OCI-M2 (cell line): Measurements from ENCODE around the gene CLINT1.

ENCODE experiments used
- DNase-seq: peaks from one replicate; lab custom pipeline; 2025; ENCODE audit not compliant: unreplicated experiment; lab: John Stamatoyannopoulos, UW

CLINT1 gene

DNA sequence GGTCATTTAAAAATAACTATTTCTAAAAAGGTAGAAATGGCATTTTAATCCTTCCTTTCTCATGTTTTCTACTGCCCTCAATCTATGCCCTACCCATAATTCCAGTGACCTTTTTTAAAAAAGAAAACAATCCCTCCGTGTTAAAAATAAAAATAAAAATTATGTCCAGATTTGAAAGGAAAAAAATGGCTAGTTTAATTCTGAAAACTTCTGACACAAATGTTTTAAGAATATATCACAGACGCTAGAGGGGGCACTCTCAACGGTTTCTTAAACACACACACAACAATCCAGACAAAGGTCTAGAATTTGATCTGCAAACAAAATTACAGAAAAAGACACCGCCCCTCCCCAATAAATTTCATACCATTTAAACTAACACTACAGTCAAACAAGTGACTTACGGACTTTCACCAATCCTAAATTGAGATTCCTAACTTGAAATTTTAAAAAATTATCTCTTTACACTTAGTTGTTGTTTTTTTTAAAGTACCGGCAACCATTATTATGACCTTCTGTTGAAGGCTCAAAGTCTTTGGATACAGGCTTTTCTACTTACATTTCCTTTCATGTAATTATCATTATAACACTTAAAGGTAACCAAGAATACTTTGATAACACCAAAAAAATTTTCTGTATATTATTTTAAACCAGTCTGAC lies 38.2 kb downstream of the CLINT1 start:
- DNase-seq = no peak

DNA sequence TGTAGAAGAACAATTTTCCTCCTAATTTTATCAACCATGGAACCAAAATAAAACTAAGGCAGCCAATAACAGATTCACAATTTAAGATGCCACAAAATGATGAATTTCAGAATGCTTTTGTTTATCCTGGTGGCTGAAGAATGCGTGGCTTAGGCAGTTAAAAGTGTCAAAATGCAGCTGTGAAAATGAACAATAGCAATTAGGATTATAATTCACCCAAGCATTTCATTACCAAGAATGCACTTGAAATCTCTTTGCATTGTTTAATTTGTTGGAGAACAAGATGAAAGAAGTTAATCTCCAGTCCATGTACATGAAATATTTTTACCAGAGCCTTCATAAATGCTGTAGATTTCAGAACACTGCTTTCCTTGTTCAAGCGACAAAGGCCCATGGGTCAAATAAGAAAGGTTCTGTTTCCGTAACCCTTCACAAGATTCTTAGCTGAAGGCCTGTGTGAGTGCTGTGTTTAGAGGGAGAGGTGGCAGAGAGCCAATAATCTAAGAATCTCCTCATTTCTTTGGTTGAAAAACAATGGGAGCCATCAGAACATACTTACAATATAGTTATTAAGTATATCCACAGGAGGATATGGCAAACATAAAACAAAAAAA lies 39.3 kb downstream of the CLINT1 start:
- DNase-seq = no peak

GRCh38 chr5:157818368-157818767 lies 40.6 kb downstream of the CLINT1 start:
- DNase-seq = no peak

DNA sequence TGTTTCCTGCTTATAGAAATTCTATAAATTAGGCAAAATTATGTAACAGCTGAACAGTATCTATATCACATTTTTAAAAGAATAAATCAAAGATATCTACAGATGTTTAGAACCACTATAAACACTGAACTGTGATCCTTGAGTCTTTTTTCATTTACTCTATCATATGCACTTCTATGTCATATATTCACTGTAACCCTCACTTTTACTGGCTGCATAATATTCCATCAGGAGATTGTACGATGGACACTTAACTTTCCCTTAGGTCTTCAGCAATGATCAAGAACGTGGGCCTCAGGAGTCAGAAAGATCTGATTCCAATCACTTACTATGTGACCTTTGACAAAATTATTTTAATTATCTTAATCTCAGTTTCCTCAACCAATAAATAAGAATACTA lies 41.0 kb downstream of the CLINT1 start:
- DNase-seq = no peak

DNA sequence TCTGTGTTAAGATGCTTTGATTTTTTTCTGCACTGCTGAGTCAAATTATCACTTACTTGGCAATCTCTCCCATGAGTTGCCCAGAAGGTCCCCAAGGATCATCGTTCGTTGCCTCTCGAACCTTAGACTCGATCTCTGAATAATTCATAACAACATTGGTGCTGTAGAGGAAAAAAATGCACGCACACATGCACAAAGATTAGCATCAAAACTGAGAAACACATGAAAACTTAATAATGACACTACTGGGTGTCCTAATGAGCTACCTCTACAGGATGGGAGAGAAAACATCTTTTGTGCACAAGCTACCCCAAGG lies 41.6 kb downstream of the CLINT1 start:
- no peak for DNase-seq

DNA sequence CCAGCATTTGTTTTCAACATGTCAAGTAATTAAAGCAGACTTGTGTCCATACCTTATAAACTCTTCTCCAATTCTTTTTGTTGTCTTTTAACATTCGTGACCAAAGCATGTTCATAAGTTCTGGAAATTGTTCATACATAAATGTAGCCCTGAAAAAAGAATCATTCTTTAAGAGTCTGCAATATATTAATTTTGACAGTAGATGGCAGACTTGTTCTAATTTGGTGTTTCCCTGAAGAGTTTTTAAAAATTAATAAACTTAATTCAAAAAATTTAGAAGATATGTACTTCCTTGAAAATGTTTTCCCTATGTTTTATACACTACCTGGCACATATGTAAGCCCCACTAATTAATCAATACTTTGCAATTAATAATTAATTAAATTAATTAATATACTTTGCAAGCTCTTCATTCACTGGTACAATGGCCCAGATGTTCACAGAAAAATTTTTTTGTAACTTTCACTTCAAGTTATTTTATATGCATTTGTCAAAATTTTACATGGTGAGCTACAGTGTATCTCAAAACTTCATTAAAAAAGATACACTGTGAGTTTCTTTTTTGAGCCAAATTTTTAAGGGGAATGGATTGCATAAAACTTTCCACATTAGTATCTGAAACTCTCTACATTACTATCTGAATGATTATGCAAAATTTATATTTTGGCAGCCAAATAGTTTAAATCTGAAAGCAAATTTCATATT lies 42.1 kb downstream of the CLINT1 start:
- no peak for DNase-seq

- no peak for DNase-seq
Measured at GRCh38 chr5:157812086-157812485, 46.9 kb downstream of the CLINT1 start.

GRCh38 chr5:157808043-157808442 lies 50.9 kb downstream of the CLINT1 start:
- DNase-seq = no peak

GRCh38 chr5:157802736-157803135 lies 56.2 kb downstream of the CLINT1 start:
- no peak for DNase-seq

DNA sequence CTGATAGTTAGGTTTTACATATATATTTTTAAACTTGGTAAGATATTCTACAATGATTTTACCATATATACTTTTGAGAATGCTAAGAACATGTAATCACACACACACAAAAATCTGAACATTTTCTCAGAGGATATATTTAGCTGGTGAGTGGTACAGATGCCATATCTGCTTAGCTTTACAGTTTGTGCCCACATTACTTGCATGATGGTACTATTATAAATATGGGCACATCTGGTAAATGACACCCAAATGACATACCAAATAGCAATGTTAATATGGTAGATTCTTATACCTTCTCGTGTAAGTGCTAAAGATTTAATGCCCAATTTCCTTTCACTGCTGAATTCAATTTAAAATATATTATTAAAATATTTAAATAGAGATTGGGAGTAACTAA lies 58.8 kb downstream of the CLINT1 start:
- DNase-seq = no peak

DNA sequence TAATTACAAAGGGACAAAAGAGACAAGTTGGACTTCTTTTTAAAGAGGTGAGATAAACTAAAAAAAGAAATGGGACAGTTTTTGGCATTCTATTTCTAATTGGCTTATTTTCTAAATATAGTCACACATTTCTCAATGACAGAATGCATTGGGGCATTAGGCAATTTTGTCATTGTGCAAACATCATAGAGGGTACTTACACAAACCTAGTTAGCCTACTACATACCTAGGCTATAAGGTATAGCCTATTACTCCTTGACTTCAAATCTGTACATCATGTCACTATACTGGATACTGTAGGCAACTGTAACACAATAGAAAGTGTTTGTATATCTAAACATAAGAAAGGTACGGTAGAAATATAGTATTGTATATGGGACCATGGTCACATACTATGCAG lies 59.4 kb downstream of the CLINT1 start:
- DNase-seq = no peak

GRCh38 chr5:157793301-157793700 lies 65.6 kb downstream of the CLINT1 start:
- no peak for DNase-seq

DNA sequence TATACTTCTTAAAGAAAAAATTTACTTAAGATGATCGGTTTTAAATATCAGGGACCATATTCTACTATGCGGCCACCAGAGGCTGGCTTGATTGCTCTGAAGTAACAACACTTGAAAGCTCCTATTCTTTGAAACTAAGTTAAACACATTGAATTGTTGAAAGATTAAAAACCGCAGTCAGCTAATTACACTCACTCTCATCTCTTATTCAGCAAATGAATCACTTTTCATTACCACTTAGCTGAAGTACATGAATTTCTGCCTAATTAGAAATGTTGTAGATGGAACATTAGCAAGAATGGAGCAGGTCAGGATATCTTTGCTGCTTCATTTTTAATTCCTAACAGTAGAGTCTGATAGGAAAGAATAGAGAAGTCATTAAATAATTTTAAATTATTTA lies 73.1 kb downstream of the CLINT1 start:
- no peak for DNase-seq

- no peak for DNase-seq
Measured at GRCh38 chr5:157779221-157779620, 79.7 kb downstream of the CLINT1 start.

GRCh38 chr5:157778121-157778805 lies 80.7 kb downstream of the CLINT1 start:
- no peak for DNase-seq

DNA sequence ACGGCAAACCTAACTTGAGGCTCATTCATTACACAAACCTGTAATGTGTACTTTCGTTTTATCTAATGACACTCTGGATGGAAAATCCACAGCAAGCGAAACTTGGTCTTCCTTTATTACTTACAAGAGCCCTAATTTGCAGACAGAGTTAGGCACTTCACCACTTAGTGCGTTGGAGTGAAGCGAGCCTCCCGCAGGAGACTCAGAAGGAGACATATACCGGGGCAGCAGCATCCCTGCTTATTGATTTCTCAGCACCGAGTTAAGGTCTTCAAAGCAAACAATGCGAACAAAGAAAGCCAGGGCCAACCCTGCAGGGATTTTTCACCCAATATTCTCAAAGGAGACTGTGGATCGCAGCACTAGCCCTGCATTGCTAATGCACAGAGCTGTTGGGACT lies 86.8 kb downstream of the CLINT1 start:
- DNase-seq = no peak

DNA sequence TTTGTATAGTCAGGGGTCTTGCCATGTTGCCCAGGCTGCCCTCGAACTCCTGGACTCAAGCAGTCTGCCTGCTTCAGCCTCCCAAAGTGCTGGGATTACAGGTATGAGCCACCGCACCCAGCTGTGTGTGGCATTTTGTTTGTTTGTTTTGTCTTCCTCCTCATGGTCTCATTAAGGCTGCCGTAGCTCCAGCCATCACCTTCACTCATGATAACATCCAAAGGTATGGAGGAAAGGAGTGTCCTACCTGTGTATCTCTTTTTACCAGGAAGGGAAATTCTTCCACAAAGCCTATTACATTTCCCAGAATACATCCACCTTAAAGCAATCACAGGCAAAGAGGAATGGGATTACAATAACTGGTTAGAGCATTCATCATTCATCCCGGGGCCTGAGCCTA lies 88.3 kb downstream of the CLINT1 start:
- DNase-seq = no peak

- no peak for DNase-seq
Measured at GRCh38 chr5:157767689-157768088, 91.3 kb downstream of the CLINT1 start.

- DNase-seq = no peak
Measured at GRCh38 chr5:157766902-157767301, 92.0 kb downstream of the CLINT1 start.

- DNase-seq = no peak
Measured at GRCh38 chr5:157766442-157766841, 92.5 kb downstream of the CLINT1 start.

GRCh38 chr5:157764531-157764930 lies 94.4 kb downstream of the CLINT1 start:
- no peak for DNase-seq
